ENCODE measurements around the gene CERS6.
"Not testable (repeated sequence)": the region's sequence is repeated elsewhere in the genome, so short reads cannot be mapped to it uniquely, and the experiment has no call there.

CERS6 gene

GRCh38 chr2:168744844-168745243, 288.8 kb downstream of the CERS6 start:
- no peak for DNase-seq

GRCh38 chr2:168748461-168748860, 292.4 kb downstream of the CERS6 start:
- no peak for DNase-seq

GRCh38 chr2:168749297-168749696, 293.2 kb downstream of the CERS6 start:
- no peak for DNase-seq

GRCh38 chr2:168751104-168751740, 295.1 kb downstream of the CERS6 start:
- DNase-seq: peak; percentile 11

GRCh38 chr2:168752361-168752760, 296.3 kb downstream of the CERS6 start:
- DNase-seq: no peak

GRCh38 chr2:168753765-168754329, 297.8 kb downstream of the CERS6 start:
- DNase-seq: no peak

GRCh38 chr2:168757223-168757622, 301.2 kb downstream of the CERS6 start:
- no peak for DNase-seq

- DNase-seq: no peak
Observed at GRCh38 chr2:168758970-168759820, 303.1 kb downstream of the CERS6 start.

- DNase-seq: no peak
Observed at GRCh38 chr2:168765401-168765800, 309.3 kb downstream of the CERS6 start.

- no peak for DNase-seq
Observed at GRCh38 chr2:168766600-168766999, 310.5 kb downstream of the CERS6 start.

GRCh38 chr2:168767258-168767657, 311.2 kb downstream of the CERS6 start:
- no peak for DNase-seq

GRCh38 chr2:168768357-168768756, 312.3 kb downstream of the CERS6 start:
- DNase-seq: not testable (repeated sequence)

- no peak for DNase-seq
Observed at GRCh38 chr2:168770796-168771195, 314.7 kb downstream of the CERS6 start.

GRCh38 chr2:168772704-168773103, 316.6 kb downstream of the CERS6 start:
- DNase-seq: no peak

- DNase-seq: no peak
Observed at GRCh38 chr2:168773128-168773527, 317.1 kb downstream of the CERS6 start.

- no peak for DNase-seq
Observed at GRCh38 chr2:168773719-168774521, 317.8 kb downstream of the CERS6 start.

GRCh38 chr2:168775837-168776236, 319.8 kb downstream of the CERS6 start:
- DNase-seq: no peak

GRCh38 chr2:168780669-168781071, 324.6 kb downstream of the CERS6 start:
- no peak for DNase-seq

- no peak for DNase-seq
Observed at GRCh38 chr2:168781191-168781817, 325.2 kb downstream of the CERS6 start.

GRCh38 chr2:168782271-168782670, 326.2 kb downstream of the CERS6 start:
- DNase-seq: no peak

GRCh38 chr2:168784993-168785392, 328.9 kb downstream of the CERS6 start:
- no peak for DNase-seq

GRCh38 chr2:168787098-168787781, 331.2 kb downstream of the CERS6 start:
- no peak for DNase-seq
